Coronary artery (tissue), 2 donors: ENCODE data around the gene TIMM9.

ENCODE experiments used
- DNase-seq: peaks from one replicate; pipeline ENCODE4 v3.0.0-alpha.2; 2017; ENCODE audit warnings: low spot score
- H3K27ac ChIP-seq, 2 donors: fragments of 200-600 bp; sonication (generic); one replicate each; pipeline ENCODE4 v1.5.1; 2016 to 2019
- H3K4me3 ChIP-seq: fragments of 200-600 bp; sonication (generic); 2 replicates; pipeline ENCODE4 v1.5.1; 2016; ENCODE audit warnings: mild to moderate bottlenecking, moderate library complexity
- TF ChIP-seq, protein P1 (sequence below): fragments of 200-600 bp; sonication (generic); IDR thresholded peaks from one replicate; pipeline ENCODE4 v1.5.1; 2019; ENCODE audit warnings: antibody characterized with exemption

Gene TIMM9

DNA sequence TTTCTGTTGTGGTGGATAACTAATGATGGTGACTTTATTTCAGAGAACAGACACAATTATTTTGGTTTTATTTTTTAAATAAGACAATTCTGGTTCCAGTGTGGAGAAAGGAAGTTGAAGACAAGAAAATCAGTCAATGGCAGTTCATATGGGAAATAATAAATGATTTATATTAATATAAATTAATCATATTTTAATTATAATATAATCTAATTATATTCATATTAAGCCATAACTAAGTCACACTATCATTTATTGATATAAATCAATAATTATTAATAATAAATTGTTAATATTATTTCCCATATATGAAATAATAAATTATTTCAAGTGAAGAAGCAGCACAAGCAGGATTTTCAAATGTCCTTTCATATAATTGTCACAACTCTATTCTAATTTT, 28.8 kb downstream of the TIMM9 start:
- no peak for DNase-seq
- TF ChIP-seq, protein P1, sequence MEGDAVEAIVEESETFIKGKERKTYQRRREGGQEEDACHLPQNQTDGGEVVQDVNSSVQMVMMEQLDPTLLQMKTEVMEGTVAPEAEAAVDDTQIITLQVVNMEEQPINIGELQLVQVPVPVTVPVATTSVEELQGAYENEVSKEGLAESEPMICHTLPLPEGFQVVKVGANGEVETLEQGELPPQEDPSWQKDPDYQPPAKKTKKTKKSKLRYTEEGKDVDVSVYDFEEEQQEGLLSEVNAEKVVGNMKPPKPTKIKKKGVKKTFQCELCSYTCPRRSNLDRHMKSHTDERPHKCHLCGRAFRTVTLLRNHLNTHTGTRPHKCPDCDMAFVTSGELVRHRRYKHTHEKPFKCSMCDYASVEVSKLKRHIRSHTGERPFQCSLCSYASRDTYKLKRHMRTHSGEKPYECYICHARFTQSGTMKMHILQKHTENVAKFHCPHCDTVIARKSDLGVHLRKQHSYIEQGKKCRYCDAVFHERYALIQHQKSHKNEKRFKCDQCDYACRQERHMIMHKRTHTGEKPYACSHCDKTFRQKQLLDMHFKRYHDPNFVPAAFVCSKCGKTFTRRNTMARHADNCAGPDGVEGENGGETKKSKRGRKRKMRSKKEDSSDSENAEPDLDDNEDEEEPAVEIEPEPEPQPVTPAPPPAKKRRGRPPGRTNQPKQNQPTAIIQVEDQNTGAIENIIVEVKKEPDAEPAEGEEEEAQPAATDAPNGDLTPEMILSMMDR = no peak
- no peak overlapping the region for H3K4me3 ChIP-seq
- H3K27ac ChIP-seq = no peak overlapping the region

DNA sequence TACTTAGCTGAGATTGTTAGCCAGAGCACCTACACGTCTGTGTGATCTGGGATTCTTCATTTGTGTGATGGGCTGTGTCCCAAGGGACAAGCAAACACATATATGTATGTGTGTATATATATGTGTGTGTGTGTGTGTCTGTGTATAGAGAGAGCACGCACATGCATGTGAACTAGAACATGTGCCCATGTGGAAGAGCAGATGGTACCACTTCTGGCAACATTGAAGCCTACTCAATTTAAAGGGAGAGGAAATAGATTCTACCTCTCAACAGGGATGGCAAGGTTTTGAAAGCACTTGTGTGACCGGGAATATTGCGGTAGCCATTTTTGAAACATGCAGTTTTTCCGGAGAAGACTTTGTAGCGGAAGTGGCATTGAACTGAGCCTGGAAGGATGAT, 30.2 kb downstream of the TIMM9 start:
- no peak for DNase-seq
- H3K27ac ChIP-seq = no peak overlapping the region
- TF ChIP-seq, protein P1 = no peak
- H3K4me3 ChIP-seq = no peak overlapping the region

DNA sequence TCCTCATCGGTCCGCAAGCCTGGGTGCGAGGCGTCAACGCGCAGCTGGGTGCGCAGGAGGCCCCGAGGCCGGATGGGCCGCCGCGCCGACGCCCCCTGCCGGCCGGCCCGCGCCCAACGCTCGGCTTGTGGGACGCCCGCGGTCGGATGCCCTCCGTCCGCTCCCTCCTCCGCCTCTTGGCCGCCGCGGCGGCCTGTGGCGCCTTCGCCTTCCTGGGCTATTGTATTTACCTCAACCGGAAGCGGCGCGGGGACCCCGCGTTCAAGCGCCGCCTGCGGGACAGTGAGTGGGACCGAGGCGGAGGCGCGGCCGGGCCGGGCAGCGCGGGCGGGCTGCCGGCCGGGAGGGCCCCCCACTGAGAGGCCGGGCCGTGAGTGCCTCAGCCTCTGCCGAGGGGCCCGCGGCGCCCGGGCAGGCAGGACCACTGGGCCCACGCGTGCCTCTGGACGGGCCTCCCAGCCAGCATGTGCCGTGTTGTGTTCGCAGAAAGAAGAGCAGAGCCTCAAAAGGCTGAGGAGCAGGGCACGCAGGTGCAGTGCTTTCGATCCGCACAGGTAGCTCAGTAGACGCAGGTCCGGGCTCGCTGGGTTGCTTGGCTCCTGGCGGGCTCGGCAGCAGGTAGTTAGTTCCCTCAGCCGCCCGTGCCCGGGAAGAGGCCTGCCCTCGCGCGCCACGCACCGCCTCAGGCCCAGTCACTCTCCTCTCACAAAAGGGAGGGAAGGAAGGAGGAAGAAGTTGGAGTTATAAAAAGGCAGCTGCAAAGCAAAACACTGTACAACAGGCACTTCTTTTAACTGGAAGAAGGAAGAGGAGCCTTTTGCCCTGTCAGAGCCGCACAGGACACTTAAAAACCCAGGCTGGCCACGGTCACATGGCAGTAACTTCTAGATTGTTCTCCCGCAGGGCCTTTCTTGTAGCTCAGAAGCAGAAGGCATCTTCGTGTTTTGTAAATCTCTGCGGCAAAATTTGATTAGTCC, 31.2 kb downstream of the TIMM9 start, which contains the start of gene TOMM20L:
TSS of gene TOMM20L (plus strand) at position 119 of the 977 bp plus-strand sequence. CDS start at position 147, 28 bp downstream.
- Histone ChIP-seq H3K4me3 (peak within 1 kb of the TSS; percentile 79), H3K27ac (peak within 1 kb of the TSS; percentile 73 to 83)
- TF ChIP-seq, protein P1 = peak; percentile 82
- DNase-seq = peak; percentile 74

DNA sequence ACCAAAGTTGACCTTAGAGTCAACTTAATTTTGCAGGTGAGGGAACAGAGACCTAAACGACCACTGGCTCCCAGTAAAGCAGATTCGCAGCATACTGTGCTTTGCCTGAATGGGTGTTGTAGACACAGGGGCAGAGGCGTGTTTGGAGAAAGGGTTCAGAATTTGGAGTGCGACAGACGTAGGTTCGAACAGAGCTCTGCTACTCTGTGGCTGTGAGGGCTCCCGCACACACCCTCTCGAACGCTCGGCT, 31.8 kb downstream of the TIMM9 start:
- TF ChIP-seq, protein P1 = no peak
- H3K27ac ChIP-seq = peak overlapping the region; percentile 73 to 83

DNA sequence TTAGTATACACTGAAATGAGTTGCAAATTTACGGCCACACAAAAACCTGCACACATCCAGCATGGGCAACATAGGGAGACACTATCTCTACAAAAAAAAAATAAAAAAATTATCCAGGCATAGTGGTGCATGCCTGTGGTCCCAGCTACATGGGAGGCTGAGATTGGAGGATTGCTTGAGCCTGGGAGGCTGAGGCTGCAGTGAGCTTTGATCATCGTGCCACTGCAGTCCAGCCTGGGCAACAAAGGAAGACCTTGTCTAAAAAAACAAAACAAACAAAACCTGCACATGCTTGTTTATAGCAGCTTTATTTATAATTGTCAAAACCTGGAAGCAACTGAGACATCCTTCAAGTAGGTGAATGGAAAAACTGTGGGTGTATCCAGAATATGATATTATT, 36.5 kb downstream of the TIMM9 start:
- TF ChIP-seq, protein P1 = no peak
- Histone ChIP-seq H3K4me3 (no peak overlapping the region), H3K27ac (no peak overlapping the region)
- DNase-seq = no peak

More for the DNA sequence above, 31.8 kb downstream of the TIMM9 start:
- peak overlapping the region; percentile 79 for H3K4me3 ChIP-seq
- DNase-seq = no peak

DNA sequence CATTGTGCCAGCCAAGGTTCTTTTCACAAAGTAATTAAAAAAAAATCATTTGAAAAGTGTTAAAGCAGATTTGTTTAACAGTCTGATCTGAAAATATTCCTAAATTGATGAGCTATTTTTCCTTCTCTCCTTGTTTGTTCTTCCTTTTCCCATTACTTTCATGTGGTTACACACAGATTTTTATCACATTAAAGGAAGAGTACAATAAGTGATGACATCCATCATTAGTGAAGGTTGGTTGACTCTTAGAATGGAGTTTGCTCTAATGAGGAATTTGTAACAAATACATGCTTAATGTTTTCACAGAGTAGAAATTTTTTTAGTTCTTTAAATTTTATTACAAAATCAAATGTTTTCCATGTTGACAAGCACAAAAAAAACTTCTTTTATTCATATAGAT, 50.5 kb downstream of the TIMM9 start:
- Histone ChIP-seq H3K4me3 (no peak overlapping the region), H3K27ac (no peak overlapping the region)
- no peak for DNase-seq
- TF ChIP-seq, protein P1 = no peak

DNA sequence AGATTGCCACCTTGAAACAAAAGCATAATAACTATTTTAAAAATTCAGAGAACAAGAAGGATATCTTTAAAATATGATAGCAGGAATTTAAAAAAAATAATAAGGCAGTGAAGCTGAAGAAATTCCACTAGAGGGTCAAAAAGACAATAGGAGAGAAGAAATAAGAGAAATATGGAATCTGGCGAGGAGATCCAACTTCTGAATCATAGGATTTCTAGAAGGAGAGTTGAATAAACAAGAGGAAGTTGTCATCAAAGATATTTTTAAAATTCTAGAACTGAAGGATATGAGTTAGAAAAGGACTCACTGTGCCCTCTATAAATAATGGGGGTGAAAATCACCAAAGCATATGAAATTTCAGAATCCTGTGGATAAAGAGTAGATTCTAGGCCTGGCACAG, 58.4 kb downstream of the TIMM9 start:
- TF ChIP-seq, protein P1 = no peak
- H3K27ac ChIP-seq = no peak overlapping the region
- DNase-seq = no peak
- no peak overlapping the region for H3K4me3 ChIP-seq
